Measurements from ENCODE around the gene CAMKV. TPM values are rescaled to one million over a fixed set of nuclear protein-coding genes. Genes with fewer than 3 reads are reported as not detected.

Gene CAMKV
- total and polyA plus RNA-seq, 8 donors = 0.19 to 0.42 (median 0.22) TPM; not detected in 5

- DNase-seq = no peak
- TF ChIP-seq CTCF (IDR thresholded peaks at IDR 0.05) = no peak
- ATAC-seq = no peak
- Histone ChIP-seq H3K27me3 (no peaks in the 10 kb centered on the region), H3K36me3 (no peaks in the 10 kb centered on the region), H3K27ac (no peak overlapping the region), H3K4me3 (no peak overlapping the region), H3K4me1 (peaks cover 0 to under 1% (median 0%) of the 10 kb centered on the region in 3 donors), H3K9me3 (no peaks in the 10 kb centered on the region)
- intact Hi-C loops (cut with DNase I) = no loop called here
- 90 to 92% methylated on average over 15 of the region's 15 CpGs for WGBS, 2 donors
- no peak for FAIRE-seq
Measured at GRCh38 chr3:49911611-49912010, 41.9 kb upstream of the CAMKV start.

GRCh38 chr3:49911124-49911420, 41.4 kb upstream of the CAMKV start:
- Histone ChIP-seq H3K36me3 (no peaks in the 10 kb centered on the region), H3K27me3 (no peaks in the 10 kb centered on the region)

GRCh38 chr3:49910409-49911123, 40.9 kb upstream of the CAMKV start:
- ATAC-seq = no peak
- TF ChIP-seq CTCF (IDR thresholded peaks at IDR 0.05) = no peak
- DNase-seq = no peak
- H3K36me3 ChIP-seq = no peaks in the 10 kb centered on the region
- intact Hi-C loops (cut with DNase I) = no loop called here
- peaks cover 0 to 10% (median 0%) of the 10 kb centered on the region in 3 donors for H3K4me1 ChIP-seq
- FAIRE-seq = no peak
- no peaks in the 10 kb centered on the region for H3K27me3 ChIP-seq
- H3K9me3 ChIP-seq = no peaks in the 10 kb centered on the region
- no peak overlapping the region for H3K27ac ChIP-seq
- H3K4me3 ChIP-seq = no peak overlapping the region
- WGBS, 2 donors = 87 to 89% methylated on average over 48 of the region's 48 CpGs

More at GRCh38 chr3:49911124-49911420, 41.4 kb upstream of the CAMKV start:
- 94 to 100% methylated on average over 2 of the region's 2 CpGs for WGBS, 2 donors
- no peak for TF ChIP-seq CTCF (IDR thresholded peaks at IDR 0.05)
- H3K9me3 ChIP-seq = no peaks in the 10 kb centered on the region
- peaks cover 0 to 6% (median 0%) of the 10 kb centered on the region in 3 donors for H3K4me1 ChIP-seq
- DNase-seq (no peak), FAIRE-seq (no peak), ATAC-seq (no peak)
- no peak overlapping the region for H3K4me3 ChIP-seq
- no peak overlapping the region for H3K27ac ChIP-seq
- intact Hi-C loops (cut with DNase I) = no loop called here

GRCh38 chr3:49908373-49909199, 38.9 kb upstream of the CAMKV start:
- WGBS, 2 donors = 91% methylated on average over 14 of the region's 14 CpGs
- ATAC-seq (no peak), DNase-seq (no peak), FAIRE-seq (no peak)
- no peaks in the 10 kb centered on the region for H3K27me3 ChIP-seq
- intact Hi-C loops (cut with DNase I) = loop anchor here in 1 of 3 donors (5.0 kb wide), 1 partner anchor 106 kb away; the partner anchor contains the start of gene INKA1
- no peak for TF ChIP-seq CTCF (IDR thresholded peaks at IDR 0.05)
- no peak overlapping the region for H3K27ac ChIP-seq
- no peaks in the 10 kb centered on the region for H3K9me3 ChIP-seq
- no peak overlapping the region for H3K4me3 ChIP-seq
- H3K36me3 ChIP-seq = no peaks in the 10 kb centered on the region
- H3K4me1 ChIP-seq = peaks cover 3 to 10% (median 5%) of the 10 kb centered on the region in 3 donors
